Heart left ventricle (tissue), 13 donors: ENCODE data around the gene TRPM7.

ENCODE experiments used
- POLR2A ChIP-seq, 2 donors: fragments of 450-650 bp; IDR thresholded peaks; one replicate each; pipeline ENCODE4 v1.6.1; 2017; ENCODE audit warnings: antibody characterized with exemption in 2 of 2, mild to moderate bottlenecking in 2 of 2, moderate library complexity in 2 of 2
- TF ChIP-seq, protein P1 (sequence below), 12 donors: fragments of 200-600 bp; sonication (generic) in 4 of 12; IDR thresholded peaks; one replicate each; pipeline versions ENCODE4 v1.5.0 to v1.8.0; 2018 to 2022; ENCODE audit warnings: antibody characterized with exemption in 12 of 12, mild to moderate bottlenecking in 5 of 12
- donor health status: ischemic (EF 13 %, LVEDD 7.1; RV severe dilation, severe dysfunction).
- donor health status: DM: no; HTN: yes; CAD: no.
- donor health status: DM: no; HTN: no; CAD: no.
- donor health status: ischemic (EF 25% LVEDD 6.9; RV normal size, moderate dysfunction).
- donor health status: ischemic (EF 25% LVEDD 5.7; RV mildly dilated, moderate dysfunction).
- donor health status: ischemic (EF 35%, LVEDD 5.7; RV mildly dilated, moderate dysfunction).
- donor health status: nonischemic (EF 11% LVEDD 7.7; RV severe dilation, severe dysfunction).
- donor health status: DM: yes; HTN: yes; CAD: no.
- donor health status: PGD.
- donor health status: ischemic (EF 29% LVEDD 5.4; RV normal size, mild dysfunction).
- donor health status: nonischemic (EF 23%, LVEDD 6.1; RV moderate dilation, normal function).

DNA sequence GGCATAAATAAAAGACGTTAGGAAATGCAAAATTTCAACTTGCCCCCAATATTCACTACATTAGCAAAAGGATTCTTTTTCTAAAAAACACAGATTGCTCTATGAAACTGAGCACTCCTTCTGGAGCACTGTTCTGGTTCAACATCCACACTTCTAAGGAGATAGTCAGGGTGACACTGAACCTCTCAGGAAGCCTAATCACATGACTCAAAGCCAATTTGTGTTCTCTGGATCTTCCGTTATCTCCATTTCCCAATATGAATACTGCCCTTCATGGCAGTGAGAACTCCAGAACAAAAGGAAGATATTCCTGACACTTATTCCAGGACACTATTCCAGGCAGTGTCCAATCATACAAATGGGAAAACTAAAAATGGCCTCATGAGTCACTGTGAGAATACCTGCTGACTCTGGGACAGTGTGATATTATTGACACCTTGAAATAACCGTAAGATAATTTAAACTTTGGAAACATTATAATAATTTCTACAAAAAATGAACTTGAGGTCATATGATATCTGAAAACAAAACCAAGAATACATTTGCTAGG is 21.4 kb upstream of the TRPM7 start:
- TF ChIP-seq POLR2A (IDR thresholded peaks at IDR 0.05), result no peak
- TF ChIP-seq, protein P1, sequence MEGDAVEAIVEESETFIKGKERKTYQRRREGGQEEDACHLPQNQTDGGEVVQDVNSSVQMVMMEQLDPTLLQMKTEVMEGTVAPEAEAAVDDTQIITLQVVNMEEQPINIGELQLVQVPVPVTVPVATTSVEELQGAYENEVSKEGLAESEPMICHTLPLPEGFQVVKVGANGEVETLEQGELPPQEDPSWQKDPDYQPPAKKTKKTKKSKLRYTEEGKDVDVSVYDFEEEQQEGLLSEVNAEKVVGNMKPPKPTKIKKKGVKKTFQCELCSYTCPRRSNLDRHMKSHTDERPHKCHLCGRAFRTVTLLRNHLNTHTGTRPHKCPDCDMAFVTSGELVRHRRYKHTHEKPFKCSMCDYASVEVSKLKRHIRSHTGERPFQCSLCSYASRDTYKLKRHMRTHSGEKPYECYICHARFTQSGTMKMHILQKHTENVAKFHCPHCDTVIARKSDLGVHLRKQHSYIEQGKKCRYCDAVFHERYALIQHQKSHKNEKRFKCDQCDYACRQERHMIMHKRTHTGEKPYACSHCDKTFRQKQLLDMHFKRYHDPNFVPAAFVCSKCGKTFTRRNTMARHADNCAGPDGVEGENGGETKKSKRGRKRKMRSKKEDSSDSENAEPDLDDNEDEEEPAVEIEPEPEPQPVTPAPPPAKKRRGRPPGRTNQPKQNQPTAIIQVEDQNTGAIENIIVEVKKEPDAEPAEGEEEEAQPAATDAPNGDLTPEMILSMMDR (IDR thresholded peaks at IDR 0.05), result no peak
